WTC11 (cell line): ENCODE data around the gene CELSR2. TPM values are rescaled to one million over a fixed set of nuclear protein-coding genes. Genes with fewer than 3 reads are reported as not detected.

Experiments used
- ATAC-seq: fragments of 200-7000 bp; cut with Tn5 transposase; 2 replicates; pipeline ENCODE4 v1.10.0; 2021; ENCODE audit warnings: mild to moderate bottlenecking, moderate library complexity
- CTCF ChIA-PET: fragments of 300-600 bp; sonication (Branson Sonifier 250); formaldehyde crosslinking; loops from one replicate; lab custom pipeline; 2021; ENCODE audit warnings: antibody characterized with exemption; lab: Charles Lee
- POLR2A ChIA-PET: fragments of 350-600 bp; sonication (Branson Sonifier 250); formaldehyde crosslinking; loops from one replicate; lab custom pipeline; 2021; ENCODE audit warnings: antibody characterized with exemption; lab: Charles Lee
- DNase-seq: peaks from one replicate; pipeline ENCODE4 v3.0.0; 2021; ENCODE audit warnings: low spot score
- H3K27ac Mint-ChIP-seq: 2 replicates; pipeline ENCODE4 v1.8.0; 2021; ENCODE audit warnings: mixed read lengths
- H3K27me3 Mint-ChIP-seq: 2 replicates; pipeline ENCODE4 v1.8.0; 2021; ENCODE audit warnings: low read depth, mild to moderate bottlenecking, moderate library complexity, mixed read lengths
- H3K36me3 Mint-ChIP-seq: 2 replicates; pipeline ENCODE4 v1.8.0; 2021; ENCODE audit warnings: mixed read lengths
- H3K4me1 Mint-ChIP-seq: 2 replicates; pipeline ENCODE4 v1.8.0; 2022; ENCODE audit warnings: mixed read lengths
- H3K4me3 Mint-ChIP-seq: 2 replicates; pipeline ENCODE4 v1.8.0; 2021; ENCODE audit warnings: mild to moderate bottlenecking, moderate library complexity, mixed read lengths
- H3K9me3 Mint-ChIP-seq: 2 replicates; pipeline ENCODE4 v1.8.0; 2021; ENCODE audit warnings: mixed read lengths
- ELF4 ChIP-seq: sonication (generic); formaldehyde crosslinking; IDR thresholded peaks from 2 replicates; pipeline ENCODE4 v1.8.1; 2022; ENCODE audit warnings: low read depth, mild to moderate bottlenecking, moderate library complexity, missing genetic modification reagents
- ESRRA ChIP-seq: sonication (generic); formaldehyde crosslinking; IDR thresholded peaks from 2 replicates; pipeline ENCODE4 v1.8.1; 2022; ENCODE audit warnings: mild to moderate bottlenecking, missing genetic modification reagents, borderline replicate concordance
- ETV6 ChIP-seq: sonication (generic); formaldehyde crosslinking; IDR thresholded peaks from 2 replicates; pipeline ENCODE4 v1.8.1; 2022; ENCODE audit warnings: mild to moderate bottlenecking, missing genetic modification reagents
- FOXP1 ChIP-seq: sonication (generic); formaldehyde crosslinking; IDR thresholded peaks from 2 replicates; pipeline ENCODE4 v1.8.0; 2022; ENCODE audit warnings: missing genetic modification reagents, mild to moderate bottlenecking, moderate library complexity, borderline replicate concordance
- GABPB1 ChIP-seq: sonication (generic); formaldehyde crosslinking; IDR thresholded peaks from 2 replicates; pipeline ENCODE4 v1.8.1; 2023; ENCODE audit warnings: mild to moderate bottlenecking, missing genetic modification reagents
- GRHL2 ChIP-seq: fragments of 250-450 bp; sonication (Bioruptor Pico); IDR thresholded peaks from 2 replicates; pipeline ENCODE4 v1.8.0; 2022; ENCODE audit warnings: mild to moderate bottlenecking, moderate library complexity; ENCODE audit not compliant: insufficient replicate concordance, severe bottlenecking
- HMGA2 ChIP-seq: fragments of 250-450 bp; sonication (Bioruptor Pico); IDR thresholded peaks from 2 replicates; pipeline ENCODE4 v1.4.0; 2021; ENCODE audit warnings: mild to moderate bottlenecking, moderate library complexity
- NFYB ChIP-seq: sonication (generic); formaldehyde crosslinking; conservative IDR thresholded peaks from 2 replicates; pipeline ENCODE4 v1.8.0; 2022; ENCODE audit warnings: low read depth, missing genetic modification reagents
- RELA ChIP-seq: sonication (generic); formaldehyde crosslinking; IDR thresholded peaks from 2 replicates; pipeline ENCODE4 v1.8.1; 2022; ENCODE audit warnings: missing genetic modification reagents, mild to moderate bottlenecking, borderline replicate concordance
- TCF7 ChIP-seq: sonication (generic); formaldehyde crosslinking; IDR thresholded peaks from 2 replicates; pipeline ENCODE4 v1.8.0; 2022; ENCODE audit warnings: mild to moderate bottlenecking, low read depth, missing genetic modification reagents, moderate library complexity
- ZNF138 ChIP-seq: sonication (generic); formaldehyde crosslinking; conservative IDR thresholded peaks from 2 replicates; pipeline ENCODE4 v1.8.1; 2022; ENCODE audit warnings: mild to moderate bottlenecking, moderate library complexity, missing genetic modification reagents
- ZNF416 ChIP-seq: fragments of 250-450 bp; sonication (Bioruptor Pico); IDR thresholded peaks from 2 replicates; pipeline ENCODE4 v1.9.0; 2021; ENCODE audit warnings: mild to moderate bottlenecking, inconsistent platforms
- ZNF671 ChIP-seq: fragments of 250-450 bp; sonication (Bioruptor Pico); IDR thresholded peaks from 2 replicates; pipeline ENCODE4 v1.8.0; 2021; ENCODE audit warnings: mild to moderate bottlenecking
- total RNA-seq: library from RNA; stranded (reverse); gene quantifications from 3 replicates; pipeline ENCODE4 v1.2.3, GENCODE V29; 2021
- TF ChIP-seq, protein P1 (sequence below): sonication (generic); formaldehyde crosslinking; IDR thresholded peaks from 2 replicates; pipeline ENCODE4 v1.8.1; 2022; ENCODE audit warnings: low read depth, missing genetic modification reagents, borderline replicate concordance
- TF ChIP-seq, protein P2 (sequence below): sonication (generic); formaldehyde crosslinking; IDR thresholded peaks from 2 replicates; pipeline ENCODE4 v1.8.1; 2023; ENCODE audit warnings: mild to moderate bottlenecking, moderate library complexity, missing genetic modification reagents
- TF ChIP-seq, protein P3 (sequence below): sonication (generic); formaldehyde crosslinking; IDR thresholded peaks from 2 replicates; pipeline ENCODE4 v1.8.0; 2022; ENCODE audit warnings: missing genetic modification reagents

The CELSR2 gene
- total RNA-seq, 1 experiment from 2014 or later = 31.3 TPM

GRCh38 chr1:109253803-109254620 lies 4.7 kb downstream of the CELSR2 start (continued):
- no peak for TF ChIP-seq GABPB1
- TF ChIP-seq ZNF416 (CRISPR knock-in tag) = no peak
- TF ChIP-seq, all 79 proteins: peak for 0

DNA sequence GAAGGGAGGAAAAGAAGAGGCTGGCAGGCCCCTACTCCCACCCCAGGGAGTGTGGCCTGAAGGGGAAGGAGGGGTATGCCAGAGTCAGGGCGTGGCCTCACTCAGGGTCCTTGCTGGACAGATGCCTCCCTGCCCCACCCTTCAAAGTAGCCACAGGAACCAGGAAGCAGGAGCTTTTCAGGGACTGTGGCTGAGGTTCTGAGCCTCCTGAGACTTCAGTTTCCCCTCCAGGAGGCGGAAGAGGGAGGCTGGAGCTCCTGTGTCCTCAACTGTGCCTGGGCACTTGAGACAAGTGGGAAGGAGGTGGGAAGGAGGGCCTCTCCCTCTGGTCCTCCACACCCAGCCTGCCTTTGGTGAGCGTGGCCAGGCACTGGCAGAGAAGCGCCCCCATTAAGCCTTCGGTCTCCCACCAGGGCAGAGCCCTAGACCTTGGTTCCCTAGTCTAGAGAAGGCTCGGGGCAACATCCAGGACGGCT lies 5.3 kb downstream of the CELSR2 start:
- Mint-ChIP-seq H3K27me3 (peaks cover 15% of the 10 kb centered on the region), H3K4me3 (no peak overlapping the region), H3K36me3 (peaks cover 17% of the 10 kb centered on the region), H3K4me1 (peaks cover 36% of the 10 kb centered on the region), H3K9me3 (peaks cover 8% of the 10 kb centered on the region; the same call in 1 of the 2 replicates), H3K27ac (no peak overlapping the region)
- no peak for DNase-seq
- ATAC-seq = no peak
- TF ChIP-seq, protein P1, sequence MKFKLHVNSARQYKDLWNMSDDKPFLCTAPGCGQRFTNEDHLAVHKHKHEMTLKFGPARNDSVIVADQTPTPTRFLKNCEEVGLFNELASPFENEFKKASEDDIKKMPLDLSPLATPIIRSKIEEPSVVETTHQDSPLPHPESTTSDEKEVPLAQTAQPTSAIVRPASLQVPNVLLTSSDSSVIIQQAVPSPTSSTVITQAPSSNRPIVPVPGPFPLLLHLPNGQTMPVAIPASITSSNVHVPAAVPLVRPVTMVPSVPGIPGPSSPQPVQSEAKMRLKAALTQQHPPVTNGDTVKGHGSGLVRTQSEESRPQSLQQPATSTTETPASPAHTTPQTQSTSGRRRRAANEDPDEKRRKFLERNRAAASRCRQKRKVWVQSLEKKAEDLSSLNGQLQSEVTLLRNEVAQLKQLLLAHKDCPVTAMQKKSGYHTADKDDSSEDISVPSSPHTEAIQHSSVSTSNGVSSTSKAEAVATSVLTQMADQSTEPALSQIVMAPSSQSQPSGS (CRISPR knock-in tag) = no peak
- TF ChIP-seq ESRRA (CRISPR knock-in tag) (no peak), RELA (CRISPR knock-in tag) (no peak), ZNF138 (CRISPR knock-in tag) (no peak), FOXP1 (CRISPR knock-in tag) (no peak)
- TF ChIP-seq, protein P2, sequence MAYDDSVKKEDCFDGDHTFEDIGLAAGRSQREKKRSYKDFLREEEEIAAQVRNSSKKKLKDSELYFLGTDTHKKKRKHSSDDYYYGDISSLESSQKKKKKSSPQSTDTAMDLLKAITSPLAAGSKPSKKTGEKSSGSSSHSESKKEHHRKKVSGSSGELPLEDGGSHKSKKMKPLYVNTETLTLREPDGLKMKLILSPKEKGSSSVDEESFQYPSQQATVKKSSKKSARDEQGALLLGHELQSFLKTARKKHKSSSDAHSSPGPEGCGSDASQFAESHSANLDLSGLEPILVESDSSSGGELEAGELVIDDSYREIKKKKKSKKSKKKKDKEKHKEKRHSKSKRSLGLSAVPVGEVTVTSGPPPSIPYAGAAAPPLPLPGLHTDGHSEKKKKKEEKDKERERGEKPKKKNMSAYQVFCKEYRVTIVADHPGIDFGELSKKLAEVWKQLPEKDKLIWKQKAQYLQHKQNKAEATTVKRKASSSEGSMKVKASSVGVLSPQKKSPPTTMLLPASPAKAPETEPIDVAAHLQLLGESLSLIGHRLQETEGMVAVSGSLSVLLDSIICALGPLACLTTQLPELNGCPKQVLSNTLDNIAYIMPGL (CRISPR knock-in tag) = no peak
- TF ChIP-seq, all 79 proteins: peak for 0
- CTCF ChIA-PET = interaction anchor here (0.8 to 6.0 kb wide), 22 partner anchors 8 to 278 kb away, joined by 3 to 109 read pairs (median 6); partner anchors contain the start of genes ELAPOR1, PSRC1, SARS1 and SORT1
- POLR2A ChIA-PET = interaction anchor here (0.6 to 2.7 kb wide), 5 partner anchors 15 to 172 kb away, joined by 3 to 14 read pairs (median 3); partner anchors contain the start of genes PSMA5 and SARS1

DNA sequence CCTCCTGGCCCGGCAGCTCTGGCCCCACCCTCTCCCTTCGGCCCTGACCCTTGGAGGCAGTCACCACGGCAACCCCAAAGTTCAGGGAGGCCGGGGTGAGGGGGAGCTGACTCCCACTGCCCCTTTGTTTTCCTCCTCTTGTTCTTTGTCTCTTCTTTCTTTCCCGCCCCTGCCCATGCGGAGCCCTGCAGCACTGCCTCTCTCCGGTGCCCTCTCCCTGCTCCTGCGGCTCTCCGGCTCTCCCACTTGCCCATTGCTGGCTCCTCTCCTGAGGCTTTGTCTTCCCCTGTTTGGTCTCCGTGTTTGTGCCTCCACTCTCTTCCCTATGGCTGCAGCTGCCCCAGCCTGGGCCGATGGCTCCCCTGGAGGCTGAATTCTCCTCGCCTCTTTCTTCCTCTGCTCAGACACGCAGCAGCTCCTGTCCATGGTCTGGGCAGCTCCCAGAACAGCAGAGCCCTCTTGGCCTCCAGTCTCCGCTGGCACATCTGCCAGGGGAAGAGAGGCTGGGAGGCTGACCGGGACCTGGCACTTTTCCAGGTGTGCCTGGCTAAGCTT lies 5.8 kb downstream of the CELSR2 start:
- Mint-ChIP-seq H3K27ac (peak overlapping the region; percentile 8; the same call in 1 of the 2 replicates), H3K9me3 (peaks cover 8% of the 10 kb centered on the region; the same call in 1 of the 2 replicates), H3K4me3 (peak overlapping the region; percentile 12; the same call in 1 of the 2 replicates), H3K27me3 (peaks cover 14% of the 10 kb centered on the region), H3K36me3 (peaks cover 17% of the 10 kb centered on the region), H3K4me1 (peaks cover 39% of the 10 kb centered on the region)
- ATAC-seq = peak; percentile 38
- POLR2A ChIA-PET = interaction anchor here (1.4 to 2.7 kb wide), 2 partner anchors 16 to 41 kb away, joined by 3 to 14 read pairs; partner anchors contain the start of gene SARS1
- DNase-seq = no peak
- CTCF ChIA-PET = interaction anchor here (0.8 to 6.0 kb wide), 17 partner anchors 9 to 278 kb away, joined by 3 to 109 read pairs (median 9); partner anchors contain the start of genes PSRC1 and SORT1
- TF ChIP-seq HMGA2 (CRISPR knock-in tag) (no peak), NFYB (no peak), ETV6 (CRISPR knock-in tag) (0 out of 2 replicates have a peak, but pooled peaks have one; percentile 32)

GRCh38 chr1:109255678-109256077 lies 6.3 kb downstream of the CELSR2 start:
- ATAC-seq = no peak
- no peak for TF ChIP-seq NFYB
- TF ChIP-seq ETV6 (CRISPR knock-in tag) = no peak
- TF ChIP-seq TCF7 (CRISPR knock-in tag) = no peak
- no peak for TF ChIP-seq ELF4 (CRISPR knock-in tag)
- TF ChIP-seq GRHL2 (CRISPR knock-in tag) = no peak
- TF ChIP-seq, protein P1 (CRISPR knock-in tag) = no peak
- no peak for TF ChIP-seq ESRRA (CRISPR knock-in tag)
- TF ChIP-seq, protein P3, sequence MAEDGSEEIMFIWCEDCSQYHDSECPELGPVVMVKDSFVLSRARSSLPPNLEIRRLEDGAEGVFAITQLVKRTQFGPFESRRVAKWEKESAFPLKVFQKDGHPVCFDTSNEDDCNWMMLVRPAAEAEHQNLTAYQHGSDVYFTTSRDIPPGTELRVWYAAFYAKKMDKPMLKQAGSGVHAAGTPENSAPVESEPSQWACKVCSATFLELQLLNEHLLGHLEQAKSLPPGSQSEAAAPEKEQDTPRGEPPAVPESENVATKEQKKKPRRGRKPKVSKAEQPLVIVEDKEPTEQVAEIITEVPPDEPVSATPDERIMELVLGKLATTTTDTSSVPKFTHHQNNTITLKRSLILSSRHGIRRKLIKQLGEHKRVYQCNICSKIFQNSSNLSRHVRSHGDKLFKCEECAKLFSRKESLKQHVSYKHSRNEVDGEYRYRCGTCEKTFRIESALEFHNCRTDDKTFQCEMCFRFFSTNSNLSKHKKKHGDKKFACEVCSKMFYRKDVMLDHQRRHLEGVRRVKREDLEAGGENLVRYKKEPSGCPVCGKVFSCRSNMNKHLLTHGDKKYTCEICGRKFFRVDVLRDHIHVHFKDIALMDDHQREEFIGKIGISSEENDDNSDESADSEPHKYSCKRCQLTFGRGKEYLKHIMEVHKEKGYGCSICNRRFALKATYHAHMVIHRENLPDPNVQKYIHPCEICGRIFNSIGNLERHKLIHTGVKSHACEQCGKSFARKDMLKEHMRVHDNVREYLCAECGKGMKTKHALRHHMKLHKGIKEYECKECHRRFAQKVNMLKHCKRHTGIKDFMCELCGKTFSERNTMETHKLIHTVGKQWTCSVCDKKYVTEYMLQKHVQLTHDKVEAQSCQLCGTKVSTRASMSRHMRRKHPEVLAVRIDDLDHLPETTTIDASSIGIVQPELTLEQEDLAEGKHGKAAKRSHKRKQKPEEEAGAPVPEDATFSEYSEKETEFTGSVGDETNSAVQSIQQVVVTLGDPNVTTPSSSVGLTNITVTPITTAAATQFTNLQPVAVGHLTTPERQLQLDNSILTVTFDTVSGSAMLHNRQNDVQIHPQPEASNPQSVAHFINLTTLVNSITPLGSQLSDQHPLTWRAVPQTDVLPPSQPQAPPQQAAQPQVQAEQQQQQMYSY (CRISPR knock-in tag) = no peak
- TF ChIP-seq ZNF671 (CRISPR knock-in tag) = no peak

More at GRCh38 chr1:109255678-109256077, 6.3 kb downstream of the CELSR2 start:
- CTCF ChIA-PET = interaction anchor here (0.9 to 6.0 kb wide), 12 partner anchors 8 to 277 kb away, joined by 3 to 109 read pairs (median 8); partner anchors contain the start of gene SORT1
- Mint-ChIP-seq H3K27ac (peak overlapping the region; percentile 80), H3K27me3 (peaks cover 9% of the 10 kb centered on the region), H3K36me3 (peaks cover 17% of the 10 kb centered on the region), H3K4me3 (no peak overlapping the region), H3K9me3 (peaks cover 8% of the 10 kb centered on the region; the same call in 1 of the 2 replicates), H3K4me1 (peaks cover 43% of the 10 kb centered on the region)
- DNase-seq = no peak
- POLR2A ChIA-PET = interaction anchor here (0.5 to 1.4 kb wide), 2 partner anchors 42 to 292 kb away, joined by 3 to 4 read pairs; partner anchors contain the start of genes CLCC1 and SARS1
